Adrenal gland (tissue), 12 donors: Measurements from ENCODE around the gene LPO. TPM values are rescaled to one million over a fixed set of nuclear protein-coding genes. Genes with fewer than 3 reads are reported as not detected.

ENCODE experiments used
- DNase-seq, 7 donors: peaks; one replicate each; pipeline ENCODE4 v3.0.0-alpha.2; 2019 to 2020
- H3K27ac ChIP-seq, 5 donors: fragments of 200-600 bp; sonication (generic) in 4 of 5; 1 replicate in 3 of 5; 2 replicates in 2 of 5; pipeline versions ENCODE4 v1.5.1 to v1.8.0; 2016 to 2020; ENCODE audit warnings: mild to moderate bottlenecking in 1 of 5
- H3K27me3 ChIP-seq: fragments of 200-600 bp; 2 replicates; pipeline ENCODE4 v1.8.0; 2021
- H3K36me3 ChIP-seq, 2 donors: fragments of 200-600 bp; replicated peaks in 1 of 2; 1 replicate in 1 of 2; 2 replicates in 1 of 2; pipeline versions ENCODE4 v1.5.1 to v1.8.0; 2018 to 2022
- H3K4me1 ChIP-seq, 2 donors: fragments of 200-600 bp; replicated peaks in 1 of 2; 1 replicate in 1 of 2; 2 replicates in 1 of 2; pipeline versions ENCODE4 v1.5.1 to v1.8.0; 2018 to 2021
- H3K4me3 ChIP-seq, 4 donors: fragments of 200-600 bp; sonication (generic) in 3 of 4; one replicate each; pipeline ENCODE4 v1.5.1; 2016 to 2018
- H3K9me3 ChIP-seq, 3 donors: fragments of 200-600 bp; sonication (generic) in 1 of 3; replicated peaks in 1 of 3; 1 replicate in 2 of 3; 2 replicates in 1 of 3; pipeline versions ENCODE4 v1.5.1 to v1.8.0; 2016 to 2021
- CTCF ChIP-seq, 6 experiments: fragments of 450-650 bp in 4 of 6; fragments of 200-600 bp in 2 of 6; sonication (generic) in 1 of 6; IDR thresholded peaks; 1 replicate in 5 of 6; 2 replicates in 1 of 6; pipeline versions ENCODE4 v1.5.1 to v1.8.0; 2016 to 2021; ENCODE audit warnings: antibody characterized with exemption in 6 of 6, mild to moderate bottlenecking in 2 of 6, moderate library complexity in 1 of 6
- POLR2A ChIP-seq, 2 donors: fragments of 450-650 bp; IDR thresholded peaks; one replicate each; pipeline ENCODE4 v1.6.1; 2017; ENCODE audit warnings: antibody characterized with exemption in 2 of 2, mild to moderate bottlenecking in 2 of 2, moderate library complexity in 1 of 2
- WGBS, 4 donors: extraction: QIAGEN DNeasy Blood & Tissue Kit in 2 of 4; methylation state at CpG; one replicate each; pipeline versions ENCODE4 v1.1.5 to v1.1.7; 2013 to 2017; 5-methylcytosine and 5-hydroxymethylcytosine counted together
- intact Hi-C, 2 donors: fragments of 100-400 bp; cut with DNase I; formaldehyde crosslinking; loops; one replicate each; pipeline versions ENCODE4 v1.14.1 to v1.15.0; 2022 to 2023
- polyA plus RNA-seq, 3 donors: library from polyadenylated mRNA; stranded (reverse); fragments of 200-250 nt in 2 of 3; fragments of 350-450 nt in 1 of 3; fragmentation: Illumina TruSeq in 1 of 3; extraction: RNeasy Lipid Tissue Mini Kit (QIAGEN cat#74804) in 1 of 3; gene quantifications; one replicate each; pipeline ENCODE4 v1.2.3, GENCODE V29; 2013 to 2014
- total RNA-seq, 9 donors: library from RNA; depleted of rRNA in 4 of 9; stranded (reverse); fragments of >200 nt in 4 of 9; fragments of 120-200 nt in 1 of 9; fragmentation: NEBNext Ultra II Directional in 1 of 9; extraction: Animal tissue kit (Norgen Biotek cat#: 25700) in 1 of 9; gene quantifications; one replicate each; pipeline versions ENCODE4 v1.1.0 to v1.2.4, GENCODE V29; 2013 to 2023
- donor health status: healthy with polysubstance abuse.
- donor health status: Bipolar disorder and iron deficiency.
- donor health status: DM: yes; HTN: yes; CAD: no.
- donor health status: DM: no; HTN: no; CAD: no.
- donor health status: DM: no; HTN: no; CAD: no.
- donor health status: DM: yes; HTN: yes; CAD: no.

LPO gene
- total and polyA plus RNA-seq, 12 donors: 0.06 to 0.16 TPM; not detected in 10

- WGBS, 4 donors: 92 to 95% (median 93%) methylated on average over 5 of the region's 5 CpGs
- TF ChIP-seq POLR2A (IDR thresholded peaks at IDR 0.05) (no peak), CTCF (IDR thresholded peaks at IDR 0.05) (no peak)
- peaks cover 0 to 59% of the 10 kb centered on the region in 2 donors for H3K36me3 ChIP-seq
Measured at GRCh38 chr17:58208344-58208743, 30.0 kb upstream of the LPO start.

GRCh38 chr17:58210922-58211321 lies 27.5 kb upstream of the LPO start:
- Histone ChIP-seq H3K27me3 (no peaks in the 10 kb centered on the region), H3K27ac (no peak overlapping the region), H3K4me1 (no peaks in the 10 kb centered on the region), H3K36me3 (peaks cover 0 to 66% of the 10 kb centered on the region in 2 donors), H3K9me3 (no peaks in the 10 kb centered on the region), H3K4me3 (no peak overlapping the region)
- no peak for DNase-seq
- 87 to 90% (median 88%) methylated on average over 5 of the region's 5 CpGs for WGBS, 4 donors
- TF ChIP-seq CTCF (IDR thresholded peaks at IDR 0.05) (no peak), POLR2A (IDR thresholded peaks at IDR 0.05) (no peak)
- intact Hi-C loops: no loop called here

More at GRCh38 chr17:58208344-58208743, 30.0 kb upstream of the LPO start:
- H3K4me3 ChIP-seq: no peak overlapping the region
- intact Hi-C loops: no loop called here
- H3K9me3 ChIP-seq: no peaks in the 10 kb centered on the region
- H3K27ac ChIP-seq: no peak overlapping the region
- no peak for DNase-seq
- no peaks in the 10 kb centered on the region for H3K27me3 ChIP-seq
- H3K4me1 ChIP-seq: no peaks in the 10 kb centered on the region

GRCh38 chr17:58215685-58216084 lies 22.7 kb upstream of the LPO start:
- no peak overlapping the region for H3K4me3 ChIP-seq
- intact Hi-C loops: no loop called here
- peaks cover 0 to 10% of the 10 kb centered on the region in 2 donors for H3K4me1 ChIP-seq
- no peak overlapping the region for H3K27ac ChIP-seq
- H3K27me3 ChIP-seq: no peaks in the 10 kb centered on the region
- H3K36me3 ChIP-seq: peaks cover 0 to 43% of the 10 kb centered on the region in 2 donors
- TF ChIP-seq POLR2A (IDR thresholded peaks at IDR 0.05): no peak
- no peak for TF ChIP-seq CTCF (IDR thresholded peaks at IDR 0.05)
- H3K9me3 ChIP-seq: no peaks in the 10 kb centered on the region
- DNase-seq: no peak

GRCh38 chr17:58217766-58218165 lies 20.6 kb upstream of the LPO start:
- H3K27me3 ChIP-seq: no peaks in the 10 kb centered on the region
- no peaks in the 10 kb centered on the region for H3K9me3 ChIP-seq
- no peak for DNase-seq
- intact Hi-C loops: no loop called here
- no peak overlapping the region for H3K27ac ChIP-seq
- TF ChIP-seq POLR2A (IDR thresholded peaks at IDR 0.05) (no peak), CTCF (IDR thresholded peaks at IDR 0.05) (no peak)
- 79 to 88% (median 84%) methylated on average over 3 of the region's 3 CpGs for WGBS, 4 donors
- H3K36me3 ChIP-seq: peaks cover 0 to 23% of the 10 kb centered on the region in 2 donors
- H3K4me3 ChIP-seq: no peak overlapping the region
- H3K4me1 ChIP-seq: peaks cover 0 to 10% of the 10 kb centered on the region in 2 donors
